GM19372 (cell line): ENCODE measurements around the gene MOB3C.
"Not testable (repeated sequence)": the region's sequence is repeated elsewhere in the genome, so short reads cannot be mapped to it uniquely, and the experiment has no call there.

Experiments
- ATAC-seq: cut with Tn5 transposase; IDR thresholded peaks from one replicate; pipeline ENCODE4 v1.9.1; 2021; ENCODE audit warnings: mild to moderate bottlenecking, low read depth, moderate library complexity; ENCODE audit not compliant: unreplicated experiment

MOB3C gene

GRCh38 chr1:46616277-46617107 is at the start of gene MOB3C:
MOB3C (minus strand) TSS chr1:46616811; CDS start chr1:46613321, 3,490 bp downstream.
- ATAC-seq: peak; percentile 69

GRCh38 chr1:46665983-46666382 is 49.4 kb upstream of the MOB3C start:
- ATAC-seq: no peak

- ATAC-seq: not testable (repeated sequence)
These were observed 46.3 kb upstream of the MOB3C start for GRCh38 chr1:46662919-46663318.

GRCh38 chr1:46660116-46660515 is 43.5 kb upstream of the MOB3C start:
- not testable (repeated sequence) for ATAC-seq

GRCh38 chr1:46659307-46659870 is 42.8 kb upstream of the MOB3C start:
- no peak for ATAC-seq

- no peak for ATAC-seq
These were observed 41.2 kb upstream of the MOB3C start for GRCh38 chr1:46657775-46658174.

GRCh38 chr1:46656643-46657042 is 40.0 kb upstream of the MOB3C start:
- no peak for ATAC-seq

GRCh38 chr1:46655848-46656247 is 39.2 kb upstream of the MOB3C start:
- ATAC-seq: no peak

GRCh38 chr1:46654698-46655097 is 38.1 kb upstream of the MOB3C start:
- ATAC-seq: not testable (repeated sequence)

GRCh38 chr1:46654012-46654411 is 37.4 kb upstream of the MOB3C start:
- ATAC-seq: no peak

GRCh38 chr1:46653405-46653958 is 36.9 kb upstream of the MOB3C start:
- ATAC-seq: no peak

- ATAC-seq: no peak
These were observed 35.9 kb upstream of the MOB3C start for GRCh38 chr1:46652321-46653100.

- ATAC-seq: not testable (repeated sequence)
These were observed 34.5 kb upstream of the MOB3C start for GRCh38 chr1:46651152-46651551.

GRCh38 chr1:46650491-46650890 is 33.9 kb upstream of the MOB3C start:
- no peak for ATAC-seq

GRCh38 chr1:46649764-46650163 is 33.2 kb upstream of the MOB3C start:
- no peak for ATAC-seq

GRCh38 chr1:46647611-46648010 is 31.0 kb upstream of the MOB3C start:
- ATAC-seq: no peak

- ATAC-seq: no peak
These were observed 30.2 kb upstream of the MOB3C start for GRCh38 chr1:46646844-46647243.

GRCh38 chr1:46646331-46646730 is 29.7 kb upstream of the MOB3C start:
- no peak for ATAC-seq

GRCh38 chr1:46645815-46646214 is 29.2 kb upstream of the MOB3C start:
- no peak for ATAC-seq

- no peak for ATAC-seq
These were observed 26.8 kb upstream of the MOB3C start for GRCh38 chr1:46643368-46643775.

- no peak for ATAC-seq
These were observed 25.6 kb upstream of the MOB3C start for GRCh38 chr1:46642115-46642680.
